ENCODE data around the gene EPHA6.

Gene EPHA6

GRCh38 chr3:97388774-97389173 is 574.4 kb downstream of the EPHA6 start:
- H3K27me3 ChIP-seq (replicated peaks; ENCODE audit: control insufficient read depth, insufficient read depth, low read length), result no peaks in the 10 kb centered on the region
- peaks cover 5% of the 10 kb centered on the region for H3K4me1 ChIP-seq (ENCODE audit: control insufficient read depth, insufficient read depth, low read length)
- H3K9me3 ChIP-seq (ENCODE audit: control insufficient read depth, low read length), result peaks cover 7% of the 10 kb centered on the region
- H3K36me3 ChIP-seq (ENCODE audit: control insufficient read depth, insufficient read depth, low read length, severe bottlenecking), result no peaks in the 10 kb centered on the region
- no peak for DNase-seq (ENCODE audit: low read depth)
- H3K9ac ChIP-seq (ENCODE audit: low read length), result no peak overlapping the region
- H3K4me3 ChIP-seq (ENCODE audit: low read length), result no peak overlapping the region

DNA sequence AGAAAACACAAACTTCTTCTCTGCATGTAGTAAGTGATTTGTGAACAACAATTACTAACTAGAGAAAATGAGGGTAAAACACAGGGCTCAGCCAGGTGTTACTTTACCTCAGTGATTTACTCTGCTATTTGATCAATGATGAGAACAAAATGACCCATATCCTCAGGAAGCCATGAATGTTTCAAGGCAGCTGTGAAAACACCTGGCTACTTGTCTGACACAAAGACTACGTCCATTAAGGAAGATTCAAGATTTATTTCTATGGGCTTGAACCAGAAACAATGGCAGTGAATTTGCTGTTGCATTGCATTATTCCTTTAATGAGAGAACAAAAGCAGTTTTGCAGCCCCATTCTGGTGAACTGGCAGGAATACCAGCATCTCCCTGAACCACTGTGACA is 575.5 kb downstream of the EPHA6 start:
- Histone ChIP-seq H3K36me3 (ENCODE audit: control insufficient read depth, insufficient read depth, low read length, severe bottlenecking) (no peaks in the 10 kb centered on the region), H3K4me1 (ENCODE audit: control insufficient read depth, insufficient read depth, low read length) (peaks cover 5% of the 10 kb centered on the region), H3K9ac (ENCODE audit: low read length) (no peak overlapping the region), H3K27me3 (replicated peaks; ENCODE audit: control insufficient read depth, insufficient read depth, low read length) (no peaks in the 10 kb centered on the region), H3K9me3 (ENCODE audit: control insufficient read depth, low read length) (peaks cover 7% of the 10 kb centered on the region), H3K4me3 (ENCODE audit: low read length) (no peak overlapping the region)
- DNase-seq (ENCODE audit: low read depth), result no peak

DNA sequence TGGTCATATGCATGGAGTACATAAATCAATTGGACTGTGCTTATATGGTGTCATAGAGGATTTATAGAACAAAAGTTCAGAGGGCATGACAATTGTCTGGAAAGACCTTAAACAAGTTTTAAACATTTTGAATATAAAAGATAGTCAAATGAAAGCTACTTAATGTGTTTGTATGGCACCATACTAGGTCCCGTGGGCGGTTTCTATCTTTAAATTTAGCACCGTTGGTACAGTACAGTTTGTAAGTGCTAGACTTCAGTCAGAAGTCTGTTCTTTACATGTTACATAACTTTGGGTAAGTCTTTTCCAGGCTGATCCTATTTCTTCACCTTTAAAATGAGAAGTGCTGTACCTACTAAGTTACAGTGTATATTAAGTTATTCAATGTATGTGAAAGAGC is 576.8 kb downstream of the EPHA6 start:
- no peak overlapping the region for H3K9ac ChIP-seq (ENCODE audit: low read length)
- no peak for DNase-seq (ENCODE audit: low read depth)

DNA sequence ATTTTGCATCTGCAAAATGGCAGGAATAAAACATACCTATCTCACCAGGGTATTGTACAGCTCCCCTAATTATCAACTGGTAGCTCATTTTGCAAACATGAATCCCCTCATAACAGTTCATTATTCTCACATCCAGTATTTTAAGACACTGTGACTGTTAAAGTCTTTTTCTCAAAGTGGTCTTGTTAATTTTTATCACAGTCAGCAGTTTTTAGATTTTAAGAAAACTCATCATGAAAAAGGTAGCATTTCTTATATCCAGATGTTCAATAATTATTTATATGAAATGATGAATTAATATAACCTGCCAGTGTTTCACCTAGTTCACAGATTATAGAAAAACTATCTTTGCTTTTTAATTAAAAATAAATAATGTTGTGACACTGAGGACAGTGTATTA is 595.2 kb downstream of the EPHA6 start:
- no peaks in the 10 kb centered on the region for H3K4me1 ChIP-seq (ENCODE audit: control insufficient read depth, insufficient read depth, low read length)
- H3K9me3 ChIP-seq (ENCODE audit: control insufficient read depth, low read length), result no peaks in the 10 kb centered on the region
- H3K9ac ChIP-seq (ENCODE audit: low read length), result no peak overlapping the region
- DNase-seq (ENCODE audit: low read depth), result no peak
- H3K36me3 ChIP-seq (ENCODE audit: control insufficient read depth, insufficient read depth, low read length, severe bottlenecking), result no peaks in the 10 kb centered on the region
- no peak overlapping the region for H3K4me3 ChIP-seq (ENCODE audit: low read length)
- no peaks in the 10 kb centered on the region for H3K27me3 ChIP-seq (replicated peaks; ENCODE audit: control insufficient read depth, insufficient read depth, low read length)

More for the DNA sequence above, 576.8 kb downstream of the EPHA6 start:
- Histone ChIP-seq H3K4me1 (ENCODE audit: control insufficient read depth, insufficient read depth, low read length) (peaks cover 5% of the 10 kb centered on the region), H3K27me3 (replicated peaks; ENCODE audit: control insufficient read depth, insufficient read depth, low read length) (no peaks in the 10 kb centered on the region), H3K9me3 (ENCODE audit: control insufficient read depth, low read length) (peaks cover 7% of the 10 kb centered on the region), H3K36me3 (ENCODE audit: control insufficient read depth, insufficient read depth, low read length, severe bottlenecking) (no peaks in the 10 kb centered on the region), H3K4me3 (ENCODE audit: low read length) (no peak overlapping the region)

DNA sequence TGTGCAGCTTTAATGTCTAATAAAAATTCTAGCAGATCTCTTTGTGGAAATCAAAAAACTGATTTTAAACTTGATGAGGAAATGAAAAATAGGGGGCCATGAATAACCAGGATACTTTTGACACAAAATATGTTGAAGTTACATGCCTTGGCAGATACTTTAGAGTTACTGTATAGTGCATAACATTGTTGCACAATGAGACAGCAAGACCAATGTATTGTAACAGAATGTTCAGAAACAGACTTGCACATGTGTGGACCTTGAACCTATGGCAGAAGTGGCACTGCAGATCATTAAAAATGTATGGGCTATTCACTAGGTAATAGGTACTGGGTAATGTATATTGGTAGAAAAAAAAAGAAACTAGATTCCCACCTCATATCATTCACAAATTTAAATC is 607.2 kb downstream of the EPHA6 start:
- no peak for DNase-seq (ENCODE audit: low read depth)
- Histone ChIP-seq H3K9me3 (ENCODE audit: control insufficient read depth, low read length) (peaks cover 4% of the 10 kb centered on the region), H3K4me1 (ENCODE audit: control insufficient read depth, insufficient read depth, low read length) (no peaks in the 10 kb centered on the region), H3K4me3 (ENCODE audit: low read length) (no peak overlapping the region), H3K27me3 (replicated peaks; ENCODE audit: control insufficient read depth, insufficient read depth, low read length) (no peaks in the 10 kb centered on the region), H3K9ac (ENCODE audit: low read length) (no peak overlapping the region), H3K36me3 (ENCODE audit: control insufficient read depth, insufficient read depth, low read length, severe bottlenecking) (no peaks in the 10 kb centered on the region)

- no peaks in the 10 kb centered on the region for H3K36me3 ChIP-seq (ENCODE audit: control insufficient read depth, insufficient read depth, low read length, severe bottlenecking)
- no peak overlapping the region for H3K4me3 ChIP-seq (ENCODE audit: low read length)
- H3K9me3 ChIP-seq (ENCODE audit: control insufficient read depth, low read length), result peaks cover 4% of the 10 kb centered on the region
- DNase-seq (ENCODE audit: low read depth), result no peak
- no peak overlapping the region for H3K9ac ChIP-seq (ENCODE audit: low read length)
- H3K4me1 ChIP-seq (ENCODE audit: control insufficient read depth, insufficient read depth, low read length), result no peaks in the 10 kb centered on the region
- H3K27me3 ChIP-seq (replicated peaks; ENCODE audit: control insufficient read depth, insufficient read depth, low read length), result no peaks in the 10 kb centered on the region
These were observed 610.6 kb downstream of the EPHA6 start for GRCh38 chr3:97425002-97425401.

DNA sequence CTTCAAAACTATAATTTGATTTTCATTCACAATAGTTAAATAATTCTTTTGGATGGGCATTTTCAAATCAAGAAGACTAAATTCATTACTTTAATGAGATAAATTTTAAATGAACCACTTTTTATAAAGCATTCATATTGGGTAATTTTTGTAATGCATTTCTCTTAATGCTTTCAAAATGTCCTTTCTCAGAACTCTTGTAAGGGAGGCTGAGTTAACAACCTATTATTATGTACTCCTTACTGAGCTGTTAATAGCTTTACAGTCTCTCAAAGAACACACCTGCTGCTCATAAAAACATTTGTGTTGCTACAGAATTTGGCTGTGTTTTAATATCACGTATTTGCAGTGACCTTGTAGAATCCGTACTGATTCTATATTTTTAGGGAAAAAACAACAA is 616.2 kb downstream of the EPHA6 start:
- no peak for DNase-seq (ENCODE audit: low read depth)
- no peaks in the 10 kb centered on the region for H3K9me3 ChIP-seq (ENCODE audit: control insufficient read depth, low read length)
- H3K4me1 ChIP-seq (ENCODE audit: control insufficient read depth, insufficient read depth, low read length), result no peaks in the 10 kb centered on the region
- H3K27me3 ChIP-seq (replicated peaks; ENCODE audit: control insufficient read depth, insufficient read depth, low read length), result no peaks in the 10 kb centered on the region
- H3K36me3 ChIP-seq (ENCODE audit: control insufficient read depth, insufficient read depth, low read length, severe bottlenecking), result no peaks in the 10 kb centered on the region
- no peak overlapping the region for H3K4me3 ChIP-seq (ENCODE audit: low read length)
- no peak overlapping the region for H3K9ac ChIP-seq (ENCODE audit: low read length)

GRCh38 chr3:97432914-97433313 is 618.5 kb downstream of the EPHA6 start:
- Histone ChIP-seq H3K27me3 (replicated peaks; ENCODE audit: control insufficient read depth, insufficient read depth, low read length) (no peaks in the 10 kb centered on the region), H3K4me1 (ENCODE audit: control insufficient read depth, insufficient read depth, low read length) (no peaks in the 10 kb centered on the region), H3K9me3 (ENCODE audit: control insufficient read depth, low read length) (no peaks in the 10 kb centered on the region), H3K4me3 (ENCODE audit: low read length) (no peak overlapping the region), H3K36me3 (ENCODE audit: control insufficient read depth, insufficient read depth, low read length, severe bottlenecking) (no peaks in the 10 kb centered on the region), H3K9ac (ENCODE audit: low read length) (no peak overlapping the region)
- no peak for DNase-seq (ENCODE audit: low read depth)

GRCh38 chr3:97438131-97438530 is 623.7 kb downstream of the EPHA6 start:
- no peaks in the 10 kb centered on the region for H3K27me3 ChIP-seq (replicated peaks; ENCODE audit: control insufficient read depth, insufficient read depth, low read length)
- no peak overlapping the region for H3K9ac ChIP-seq (ENCODE audit: low read length)
- no peak for DNase-seq (ENCODE audit: low read depth)
- H3K9me3 ChIP-seq (ENCODE audit: control insufficient read depth, low read length), result no peaks in the 10 kb centered on the region
- no peak overlapping the region for H3K4me3 ChIP-seq (ENCODE audit: low read length)
- H3K4me1 ChIP-seq (ENCODE audit: control insufficient read depth, insufficient read depth, low read length), result no peaks in the 10 kb centered on the region
- H3K36me3 ChIP-seq (ENCODE audit: control insufficient read depth, insufficient read depth, low read length, severe bottlenecking), result no peaks in the 10 kb centered on the region

DNA sequence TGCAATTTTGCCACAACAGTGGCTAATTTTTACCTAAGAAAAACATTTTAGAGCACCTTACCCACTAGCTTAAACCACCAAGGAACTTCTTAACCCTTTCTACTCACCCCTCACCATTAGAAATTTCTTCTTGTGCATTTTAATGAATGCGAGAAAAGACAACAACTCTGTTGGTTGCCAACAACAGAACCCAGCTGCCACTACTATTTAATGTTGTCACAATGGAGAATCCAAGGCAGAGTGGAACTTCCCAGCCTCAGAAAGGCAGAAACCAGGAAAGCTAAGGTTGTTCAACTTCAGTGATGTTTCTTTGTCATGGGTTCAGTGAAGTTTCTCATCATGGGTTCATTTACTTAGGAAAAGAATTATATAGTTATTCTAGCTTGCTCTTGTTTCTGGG is 625.0 kb downstream of the EPHA6 start:
- H3K9ac ChIP-seq (ENCODE audit: low read length), result no peak overlapping the region
- no peak overlapping the region for H3K4me3 ChIP-seq (ENCODE audit: low read length)
- no peaks in the 10 kb centered on the region for H3K9me3 ChIP-seq (ENCODE audit: control insufficient read depth, low read length)
- H3K36me3 ChIP-seq (ENCODE audit: control insufficient read depth, insufficient read depth, low read length, severe bottlenecking), result no peaks in the 10 kb centered on the region
- DNase-seq (ENCODE audit: low read depth), result no peak
- no peaks in the 10 kb centered on the region for H3K27me3 ChIP-seq (replicated peaks; ENCODE audit: control insufficient read depth, insufficient read depth, low read length)
- no peaks in the 10 kb centered on the region for H3K4me1 ChIP-seq (ENCODE audit: control insufficient read depth, insufficient read depth, low read length)

DNA sequence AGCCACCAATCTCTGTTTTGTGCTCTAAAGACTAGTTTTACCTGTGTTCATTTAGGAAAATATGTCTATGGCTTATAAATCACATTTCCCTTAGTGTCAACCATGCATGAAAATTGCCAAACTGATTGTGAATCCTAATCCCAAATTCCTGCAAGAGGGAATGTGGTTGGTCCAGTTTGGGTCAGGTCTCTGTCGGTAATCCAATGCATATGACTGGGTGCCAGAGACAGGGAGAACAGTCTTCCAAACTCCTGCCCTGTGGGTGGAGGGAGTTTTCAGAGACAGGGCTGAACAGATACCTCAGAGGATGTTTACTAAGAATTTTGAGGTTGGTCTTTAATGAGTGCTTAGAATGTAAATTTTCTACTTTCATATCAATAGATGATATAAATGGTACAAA is 649.6 kb downstream of the EPHA6 start:
- no peaks in the 10 kb centered on the region for H3K9me3 ChIP-seq (ENCODE audit: control insufficient read depth, low read length)
- no peaks in the 10 kb centered on the region for H3K36me3 ChIP-seq (ENCODE audit: control insufficient read depth, insufficient read depth, low read length, severe bottlenecking)
- no peak overlapping the region for H3K9ac ChIP-seq (ENCODE audit: low read length)
- DNase-seq (ENCODE audit: low read depth), result no peak
- H3K4me1 ChIP-seq (ENCODE audit: control insufficient read depth, insufficient read depth, low read length), result no peaks in the 10 kb centered on the region
- no peaks in the 10 kb centered on the region for H3K27me3 ChIP-seq (replicated peaks; ENCODE audit: control insufficient read depth, insufficient read depth, low read length)
- no peak overlapping the region for H3K4me3 ChIP-seq (ENCODE audit: low read length)

GRCh38 chr3:97470481-97470880 is 656.1 kb downstream of the EPHA6 start:
- Histone ChIP-seq H3K9ac (ENCODE audit: low read length) (no peak overlapping the region), H3K4me1 (ENCODE audit: control insufficient read depth, insufficient read depth, low read length) (no peaks in the 10 kb centered on the region), H3K4me3 (ENCODE audit: low read length) (no peak overlapping the region), H3K36me3 (ENCODE audit: control insufficient read depth, insufficient read depth, low read length, severe bottlenecking) (no peaks in the 10 kb centered on the region), H3K27me3 (replicated peaks; ENCODE audit: control insufficient read depth, insufficient read depth, low read length) (no peaks in the 10 kb centered on the region), H3K9me3 (ENCODE audit: control insufficient read depth, low read length) (no peaks in the 10 kb centered on the region)
- no peak for DNase-seq (ENCODE audit: low read depth)

All from adipocyte (in vitro differentiated cells).